ENCODE measurements around the gene C14orf180. TPM values are rescaled to one million over a fixed set of nuclear protein-coding genes. Genes with fewer than 3 reads are reported as not detected.
"Not testable (repeated sequence)": the region's sequence is repeated elsewhere in the genome, so short reads cannot be mapped to it uniquely, and the experiment has no call there.

The C14orf180 gene
- polyA plus RNA-seq, 2 of the 4 experiments (the other 2 are of a cell fraction) = not detected

DNA sequence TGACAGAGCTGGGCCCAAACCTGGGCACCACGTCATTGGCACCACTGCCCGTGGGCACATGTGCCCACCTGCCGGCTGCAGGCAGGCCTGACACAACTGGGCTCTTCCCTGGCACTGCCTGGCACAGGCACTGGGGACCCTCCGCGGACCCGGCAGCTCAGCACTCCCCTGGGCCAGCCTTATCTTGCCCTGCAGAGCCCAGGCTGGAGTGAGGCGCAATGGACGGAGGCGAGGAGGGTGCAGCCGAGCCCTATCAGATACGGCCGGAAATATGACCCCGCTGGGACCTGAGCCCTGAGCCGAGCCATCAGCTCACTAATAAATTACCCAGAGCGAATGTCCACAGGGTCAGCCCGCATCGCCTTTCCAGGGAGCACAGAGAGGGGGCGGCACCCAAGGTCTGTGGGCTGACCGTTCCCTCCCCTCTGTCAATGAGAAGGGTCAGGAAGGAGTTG lies 1.7 kb upstream of the C14orf180 start (continued):
- TF ChIP-seq, protein P1, sequence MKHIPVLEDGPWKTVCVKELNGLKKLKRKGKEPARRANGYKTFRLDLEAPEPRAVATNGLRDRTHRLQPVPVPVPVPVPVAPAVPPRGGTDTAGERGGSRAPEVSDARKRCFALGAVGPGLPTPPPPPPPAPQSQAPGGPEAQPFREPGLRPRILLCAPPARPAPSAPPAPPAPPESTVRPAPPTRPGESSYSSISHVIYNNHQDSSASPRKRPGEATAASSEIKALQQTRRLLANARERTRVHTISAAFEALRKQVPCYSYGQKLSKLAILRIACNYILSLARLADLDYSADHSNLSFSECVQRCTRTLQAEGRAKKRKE (CRISPR knock-in tag; IDR thresholded peaks at IDR 0.05; ENCODE audit: low read depth) = no peak
- no peak for TF ChIP-seq MYC (IDR thresholded peaks at IDR 0.05; ENCODE audit: borderline replicate concordance, low read length)
- TF ChIP-seq, protein P2, sequence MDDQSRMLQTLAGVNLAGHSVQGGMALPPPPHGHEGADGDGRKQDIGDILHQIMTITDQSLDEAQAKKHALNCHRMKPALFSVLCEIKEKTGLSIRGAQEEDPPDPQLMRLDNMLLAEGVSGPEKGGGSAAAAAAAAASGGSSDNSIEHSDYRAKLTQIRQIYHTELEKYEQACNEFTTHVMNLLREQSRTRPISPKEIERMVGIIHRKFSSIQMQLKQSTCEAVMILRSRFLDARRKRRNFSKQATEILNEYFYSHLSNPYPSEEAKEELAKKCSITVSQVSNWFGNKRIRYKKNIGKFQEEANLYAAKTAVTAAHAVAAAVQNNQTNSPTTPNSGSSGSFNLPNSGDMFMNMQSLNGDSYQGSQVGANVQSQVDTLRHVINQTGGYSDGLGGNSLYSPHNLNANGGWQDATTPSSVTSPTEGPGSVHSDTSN (IDR thresholded peaks at IDR 0.05) = no peak
- TF ChIP-seq JUNB (IDR thresholded peaks at IDR 0.05) = no peak
- TF ChIP-seq HOXA7 (CRISPR knock-in tag; IDR thresholded peaks at IDR 0.05) = no peak

DNA sequence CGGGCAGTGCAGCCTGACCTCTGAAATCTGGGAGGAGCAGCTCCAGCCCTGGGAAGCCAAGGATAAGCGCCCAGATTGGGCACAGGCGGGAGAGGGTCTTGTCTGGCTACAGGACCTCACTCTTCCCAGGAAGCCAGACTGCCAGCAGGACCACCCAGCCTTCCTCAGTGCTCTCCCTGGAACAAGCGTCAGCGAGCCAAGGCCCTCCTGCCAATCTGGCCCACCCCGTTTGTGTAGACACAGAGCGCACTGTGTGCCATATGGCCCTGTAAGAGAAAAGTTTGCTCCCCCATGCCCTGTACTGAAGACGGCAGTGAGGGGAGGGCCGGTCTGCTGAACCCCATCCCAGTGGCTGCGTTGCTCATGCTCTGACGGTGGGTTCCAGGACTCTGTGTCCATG lies 1.2 kb upstream of the C14orf180 start:
- H3K4me2 ChIP-seq = no peak overlapping the region
- peaks cover 4% of the 10 kb centered on the region; the same call in 1 of the 3 replicates for H3K4me1 ChIP-seq
- TF ChIP-seq NFE2L2 (conservative IDR thresholded peaks at IDR 0.05; ENCODE audit: low read length) = no peak
- TF ChIP-seq NR3C1 (IDR thresholded peaks at IDR 0.05) = no peak
- TF ChIP-seq, protein P3, sequence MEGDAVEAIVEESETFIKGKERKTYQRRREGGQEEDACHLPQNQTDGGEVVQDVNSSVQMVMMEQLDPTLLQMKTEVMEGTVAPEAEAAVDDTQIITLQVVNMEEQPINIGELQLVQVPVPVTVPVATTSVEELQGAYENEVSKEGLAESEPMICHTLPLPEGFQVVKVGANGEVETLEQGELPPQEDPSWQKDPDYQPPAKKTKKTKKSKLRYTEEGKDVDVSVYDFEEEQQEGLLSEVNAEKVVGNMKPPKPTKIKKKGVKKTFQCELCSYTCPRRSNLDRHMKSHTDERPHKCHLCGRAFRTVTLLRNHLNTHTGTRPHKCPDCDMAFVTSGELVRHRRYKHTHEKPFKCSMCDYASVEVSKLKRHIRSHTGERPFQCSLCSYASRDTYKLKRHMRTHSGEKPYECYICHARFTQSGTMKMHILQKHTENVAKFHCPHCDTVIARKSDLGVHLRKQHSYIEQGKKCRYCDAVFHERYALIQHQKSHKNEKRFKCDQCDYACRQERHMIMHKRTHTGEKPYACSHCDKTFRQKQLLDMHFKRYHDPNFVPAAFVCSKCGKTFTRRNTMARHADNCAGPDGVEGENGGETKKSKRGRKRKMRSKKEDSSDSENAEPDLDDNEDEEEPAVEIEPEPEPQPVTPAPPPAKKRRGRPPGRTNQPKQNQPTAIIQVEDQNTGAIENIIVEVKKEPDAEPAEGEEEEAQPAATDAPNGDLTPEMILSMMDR (IDR thresholded peaks at IDR 0.05) = no peak
- no peak for TF ChIP-seq TFCP2L1 (CRISPR knock-in tag; IDR thresholded peaks at IDR 0.05)
- no peak for TF ChIP-seq FOSL2 (IDR thresholded peaks at IDR 0.05)
- no peak for TF ChIP-seq FOSL2 (CRISPR knock-in tag; IDR thresholded peaks at IDR 0.05)
- TF ChIP-seq, protein P4, sequence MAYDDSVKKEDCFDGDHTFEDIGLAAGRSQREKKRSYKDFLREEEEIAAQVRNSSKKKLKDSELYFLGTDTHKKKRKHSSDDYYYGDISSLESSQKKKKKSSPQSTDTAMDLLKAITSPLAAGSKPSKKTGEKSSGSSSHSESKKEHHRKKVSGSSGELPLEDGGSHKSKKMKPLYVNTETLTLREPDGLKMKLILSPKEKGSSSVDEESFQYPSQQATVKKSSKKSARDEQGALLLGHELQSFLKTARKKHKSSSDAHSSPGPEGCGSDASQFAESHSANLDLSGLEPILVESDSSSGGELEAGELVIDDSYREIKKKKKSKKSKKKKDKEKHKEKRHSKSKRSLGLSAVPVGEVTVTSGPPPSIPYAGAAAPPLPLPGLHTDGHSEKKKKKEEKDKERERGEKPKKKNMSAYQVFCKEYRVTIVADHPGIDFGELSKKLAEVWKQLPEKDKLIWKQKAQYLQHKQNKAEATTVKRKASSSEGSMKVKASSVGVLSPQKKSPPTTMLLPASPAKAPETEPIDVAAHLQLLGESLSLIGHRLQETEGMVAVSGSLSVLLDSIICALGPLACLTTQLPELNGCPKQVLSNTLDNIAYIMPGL (CRISPR knock-in tag; IDR thresholded peaks at IDR 0.05; ENCODE audit: borderline replicate concordance) = no peak
- TF ChIP-seq CBX2 (IDR thresholded peaks at IDR 0.05; ENCODE audit: borderline replicate concordance, low read depth) = no peak
- TF ChIP-seq MAZ (IDR thresholded peaks at IDR 0.05; ENCODE audit: borderline replicate concordance, low read depth, low read length) = no peak
- TF ChIP-seq HOXA7 (CRISPR knock-in tag; IDR thresholded peaks at IDR 0.05) = no peak
- TF ChIP-seq PHF8 (IDR thresholded peaks at IDR 0.05; ENCODE audit: borderline replicate concordance, low read depth) = no peak
- TF ChIP-seq, protein P5, sequence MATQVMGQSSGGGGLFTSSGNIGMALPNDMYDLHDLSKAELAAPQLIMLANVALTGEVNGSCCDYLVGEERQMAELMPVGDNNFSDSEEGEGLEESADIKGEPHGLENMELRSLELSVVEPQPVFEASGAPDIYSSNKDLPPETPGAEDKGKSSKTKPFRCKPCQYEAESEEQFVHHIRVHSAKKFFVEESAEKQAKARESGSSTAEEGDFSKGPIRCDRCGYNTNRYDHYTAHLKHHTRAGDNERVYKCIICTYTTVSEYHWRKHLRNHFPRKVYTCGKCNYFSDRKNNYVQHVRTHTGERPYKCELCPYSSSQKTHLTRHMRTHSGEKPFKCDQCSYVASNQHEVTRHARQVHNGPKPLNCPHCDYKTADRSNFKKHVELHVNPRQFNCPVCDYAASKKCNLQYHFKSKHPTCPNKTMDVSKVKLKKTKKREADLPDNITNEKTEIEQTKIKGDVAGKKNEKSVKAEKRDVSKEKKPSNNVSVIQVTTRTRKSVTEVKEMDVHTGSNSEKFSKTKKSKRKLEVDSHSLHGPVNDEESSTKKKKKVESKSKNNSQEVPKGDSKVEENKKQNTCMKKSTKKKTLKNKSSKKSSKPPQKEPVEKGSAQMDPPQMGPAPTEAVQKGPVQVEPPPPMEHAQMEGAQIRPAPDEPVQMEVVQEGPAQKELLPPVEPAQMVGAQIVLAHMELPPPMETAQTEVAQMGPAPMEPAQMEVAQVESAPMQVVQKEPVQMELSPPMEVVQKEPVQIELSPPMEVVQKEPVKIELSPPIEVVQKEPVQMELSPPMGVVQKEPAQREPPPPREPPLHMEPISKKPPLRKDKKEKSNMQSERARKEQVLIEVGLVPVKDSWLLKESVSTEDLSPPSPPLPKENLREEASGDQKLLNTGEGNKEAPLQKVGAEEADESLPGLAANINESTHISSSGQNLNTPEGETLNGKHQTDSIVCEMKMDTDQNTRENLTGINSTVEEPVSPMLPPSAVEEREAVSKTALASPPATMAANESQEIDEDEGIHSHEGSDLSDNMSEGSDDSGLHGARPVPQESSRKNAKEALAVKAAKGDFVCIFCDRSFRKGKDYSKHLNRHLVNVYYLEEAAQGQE (IDR thresholded peaks at IDR 0.05) = no peak
- ChIA-PET CTCF (interaction anchor here (1.6 to 8.7 kb wide), 2 partner anchors 13 to 484 kb away, joined by 4 to 71 read pairs; no protein-coding TSS in a partner anchor), POLR2A (no interaction called here)
- FAIRE-seq (no peak), ATAC-seq (no peak), DNase-seq (ENCODE audit: low read depth in 1 of 2, low spot score in 1 of 2) (no peak)
- H3K4me3 ChIP-seq = no peak overlapping the region
- H3K9me3 ChIP-seq = no peaks in the 10 kb centered on the region
- 65% methylated on average over 11 of the region's 11 CpGs for WGBS (ENCODE audit: missing lambda C conversion rate)
- H3K27ac ChIP-seq = no peak overlapping the region

DNA sequence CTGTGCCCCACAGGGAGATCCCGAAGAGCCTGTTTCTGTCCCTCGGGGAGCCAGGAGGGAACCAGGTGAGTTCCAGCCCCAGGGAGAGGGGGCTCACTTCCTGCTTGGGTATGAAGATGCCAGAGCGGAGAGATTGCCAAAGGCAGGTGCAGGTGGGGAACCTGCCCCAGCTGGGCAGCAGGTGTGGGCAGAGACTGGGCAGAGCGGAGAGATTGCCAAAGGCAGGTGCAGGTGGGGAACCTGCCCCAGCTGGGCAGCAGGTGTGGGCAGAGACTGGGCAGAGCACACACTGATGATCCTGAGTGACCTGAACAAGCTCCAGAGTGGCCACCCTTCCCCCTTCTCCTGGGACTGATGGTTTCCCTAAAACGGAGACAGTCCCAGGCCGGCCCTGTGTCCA lies 375 bp downstream of the C14orf180 start:
- FAIRE-seq; H3K27ac ChIP-seq; H3K4me1 ChIP-seq; H3K4me3 ChIP-seq; H3K9me3 ChIP-seq; POLR2A ChIA-PET; ATAC-seq; H3K4me2 ChIP-seq; DNase-seq (ENCODE audit: low read depth in 1 of 2, low spot score in 1 of 2): not testable (repeated sequence)
- WGBS (ENCODE audit: missing lambda C conversion rate) = 60% methylated on average over 6 of the region's 6 CpGs
- CTCF ChIA-PET = interaction anchor here (0.8 to 8.7 kb wide), 3 partner anchors 9 to 14 kb away, joined by 3 to 71 read pairs (median 3); no protein-coding TSS in a partner anchor
